ENCODE data around the gene PLCB4. TPM values are rescaled to one million over a fixed set of nuclear protein-coding genes. Genes with fewer than 3 reads are reported as not detected.

The PLCB4 gene
- total and polyA plus RNA-seq, 2 experiments from 2014 or later: 6.5 to 16.1 TPM

DNA sequence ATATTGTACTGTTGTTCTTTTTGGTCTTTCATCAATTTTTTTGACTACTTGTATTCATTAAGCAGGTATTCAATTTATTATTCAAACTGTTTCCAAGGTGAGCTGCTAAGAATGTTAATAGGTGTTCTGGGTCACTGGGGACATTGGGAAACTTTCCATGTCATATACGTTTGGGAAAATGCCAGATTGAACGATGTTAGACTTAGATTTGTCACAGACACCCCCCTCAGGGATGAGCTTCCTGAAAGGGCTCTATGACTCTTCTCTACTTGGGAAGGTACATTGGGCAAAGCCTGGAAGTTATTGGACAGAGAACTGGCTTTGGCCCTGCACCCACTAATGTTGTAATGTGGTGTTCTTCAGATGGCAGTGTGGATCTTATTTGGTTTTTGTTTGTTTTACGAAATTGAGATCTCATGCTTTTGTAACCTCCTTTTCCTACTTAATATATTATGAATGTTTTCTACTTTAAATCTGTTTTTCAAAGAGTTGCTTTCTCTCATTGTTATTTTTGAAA, 42.1 kb downstream of the PLCB4 start:
- H3K4me2 ChIP-seq: no peak overlapping the region
- no peak for DNase-seq (ENCODE audit: low spot score)
- no peaks in the 10 kb centered on the region for H3K36me3 ChIP-seq (ENCODE audit: insufficient read depth)
- no peak overlapping the region for H3K27ac ChIP-seq (ENCODE audit: low read depth)
- H3F3A ChIP-seq (replicated peaks; ENCODE audit: low read depth): no peaks in the 10 kb centered on the region
- no peak overlapping the region for H2AFZ ChIP-seq
- Mint-ChIP-seq H3K9me3 (no peaks in the 10 kb centered on the region), H3K27ac (no peak overlapping the region), H3K4me1 (peaks cover 2% of the 10 kb centered on the region; the same call in 1 of the 3 replicates), H3K27me3 (ENCODE audit: insufficient read depth, low read depth, poor library complexity) (no peaks in the 10 kb centered on the region), H3K4me3 (no peak overlapping the region), H3K36me3 (ENCODE audit: low read depth) (no peaks in the 10 kb centered on the region)
- H3K79me2 ChIP-seq (replicated peaks; ENCODE audit: insufficient read depth): no peaks in the 10 kb centered on the region; the same call in 1 of the 2 replicates
- no peaks in the 10 kb centered on the region; the same call in 1 of the 2 replicates for H3K9me2 ChIP-seq (ENCODE audit: insufficient read depth)
- H4K20me1 ChIP-seq (replicated peaks; ENCODE audit: insufficient read depth): no peaks in the 10 kb centered on the region
- TF ChIP-seq STAT1 (IDR thresholded peaks at IDR 0.05; ENCODE audit: unreplicated experiment) (no peak), ZNF114 (CRISPR knock-in tag; IDR thresholded peaks at IDR 0.05) (no peak), NANOG (IDR thresholded peaks at IDR 0.05; ENCODE audit: borderline replicate concordance) (no peak), POLR2AphosphoS5 (IDR thresholded peaks at IDR 0.05; ENCODE audit: low read depth) (no peak), EZH2 (IDR thresholded peaks at IDR 0.05; ENCODE audit: low read depth, unreplicated experiment) (no peak), ZNF331 (CRISPR knock-in tag; IDR thresholded peaks at IDR 0.05; ENCODE audit: low read depth) (no peak), EZH2phosphoT487 (IDR thresholded peaks at IDR 0.05; ENCODE audit: unreplicated experiment) (no peak), CREB1 (CRISPR knock-in tag; IDR thresholded peaks at IDR 0.05; ENCODE audit: low read depth) (no peak), JUNB (IDR thresholded peaks at IDR 0.05; ENCODE audit: unreplicated experiment) (no peak)
- TF ChIP-seq, protein P1, sequence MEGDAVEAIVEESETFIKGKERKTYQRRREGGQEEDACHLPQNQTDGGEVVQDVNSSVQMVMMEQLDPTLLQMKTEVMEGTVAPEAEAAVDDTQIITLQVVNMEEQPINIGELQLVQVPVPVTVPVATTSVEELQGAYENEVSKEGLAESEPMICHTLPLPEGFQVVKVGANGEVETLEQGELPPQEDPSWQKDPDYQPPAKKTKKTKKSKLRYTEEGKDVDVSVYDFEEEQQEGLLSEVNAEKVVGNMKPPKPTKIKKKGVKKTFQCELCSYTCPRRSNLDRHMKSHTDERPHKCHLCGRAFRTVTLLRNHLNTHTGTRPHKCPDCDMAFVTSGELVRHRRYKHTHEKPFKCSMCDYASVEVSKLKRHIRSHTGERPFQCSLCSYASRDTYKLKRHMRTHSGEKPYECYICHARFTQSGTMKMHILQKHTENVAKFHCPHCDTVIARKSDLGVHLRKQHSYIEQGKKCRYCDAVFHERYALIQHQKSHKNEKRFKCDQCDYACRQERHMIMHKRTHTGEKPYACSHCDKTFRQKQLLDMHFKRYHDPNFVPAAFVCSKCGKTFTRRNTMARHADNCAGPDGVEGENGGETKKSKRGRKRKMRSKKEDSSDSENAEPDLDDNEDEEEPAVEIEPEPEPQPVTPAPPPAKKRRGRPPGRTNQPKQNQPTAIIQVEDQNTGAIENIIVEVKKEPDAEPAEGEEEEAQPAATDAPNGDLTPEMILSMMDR (conservative IDR thresholded peaks at IDR 0.05; ENCODE audit: low read depth in 2 of 2): no peak
- TF ChIP-seq, protein P2, sequence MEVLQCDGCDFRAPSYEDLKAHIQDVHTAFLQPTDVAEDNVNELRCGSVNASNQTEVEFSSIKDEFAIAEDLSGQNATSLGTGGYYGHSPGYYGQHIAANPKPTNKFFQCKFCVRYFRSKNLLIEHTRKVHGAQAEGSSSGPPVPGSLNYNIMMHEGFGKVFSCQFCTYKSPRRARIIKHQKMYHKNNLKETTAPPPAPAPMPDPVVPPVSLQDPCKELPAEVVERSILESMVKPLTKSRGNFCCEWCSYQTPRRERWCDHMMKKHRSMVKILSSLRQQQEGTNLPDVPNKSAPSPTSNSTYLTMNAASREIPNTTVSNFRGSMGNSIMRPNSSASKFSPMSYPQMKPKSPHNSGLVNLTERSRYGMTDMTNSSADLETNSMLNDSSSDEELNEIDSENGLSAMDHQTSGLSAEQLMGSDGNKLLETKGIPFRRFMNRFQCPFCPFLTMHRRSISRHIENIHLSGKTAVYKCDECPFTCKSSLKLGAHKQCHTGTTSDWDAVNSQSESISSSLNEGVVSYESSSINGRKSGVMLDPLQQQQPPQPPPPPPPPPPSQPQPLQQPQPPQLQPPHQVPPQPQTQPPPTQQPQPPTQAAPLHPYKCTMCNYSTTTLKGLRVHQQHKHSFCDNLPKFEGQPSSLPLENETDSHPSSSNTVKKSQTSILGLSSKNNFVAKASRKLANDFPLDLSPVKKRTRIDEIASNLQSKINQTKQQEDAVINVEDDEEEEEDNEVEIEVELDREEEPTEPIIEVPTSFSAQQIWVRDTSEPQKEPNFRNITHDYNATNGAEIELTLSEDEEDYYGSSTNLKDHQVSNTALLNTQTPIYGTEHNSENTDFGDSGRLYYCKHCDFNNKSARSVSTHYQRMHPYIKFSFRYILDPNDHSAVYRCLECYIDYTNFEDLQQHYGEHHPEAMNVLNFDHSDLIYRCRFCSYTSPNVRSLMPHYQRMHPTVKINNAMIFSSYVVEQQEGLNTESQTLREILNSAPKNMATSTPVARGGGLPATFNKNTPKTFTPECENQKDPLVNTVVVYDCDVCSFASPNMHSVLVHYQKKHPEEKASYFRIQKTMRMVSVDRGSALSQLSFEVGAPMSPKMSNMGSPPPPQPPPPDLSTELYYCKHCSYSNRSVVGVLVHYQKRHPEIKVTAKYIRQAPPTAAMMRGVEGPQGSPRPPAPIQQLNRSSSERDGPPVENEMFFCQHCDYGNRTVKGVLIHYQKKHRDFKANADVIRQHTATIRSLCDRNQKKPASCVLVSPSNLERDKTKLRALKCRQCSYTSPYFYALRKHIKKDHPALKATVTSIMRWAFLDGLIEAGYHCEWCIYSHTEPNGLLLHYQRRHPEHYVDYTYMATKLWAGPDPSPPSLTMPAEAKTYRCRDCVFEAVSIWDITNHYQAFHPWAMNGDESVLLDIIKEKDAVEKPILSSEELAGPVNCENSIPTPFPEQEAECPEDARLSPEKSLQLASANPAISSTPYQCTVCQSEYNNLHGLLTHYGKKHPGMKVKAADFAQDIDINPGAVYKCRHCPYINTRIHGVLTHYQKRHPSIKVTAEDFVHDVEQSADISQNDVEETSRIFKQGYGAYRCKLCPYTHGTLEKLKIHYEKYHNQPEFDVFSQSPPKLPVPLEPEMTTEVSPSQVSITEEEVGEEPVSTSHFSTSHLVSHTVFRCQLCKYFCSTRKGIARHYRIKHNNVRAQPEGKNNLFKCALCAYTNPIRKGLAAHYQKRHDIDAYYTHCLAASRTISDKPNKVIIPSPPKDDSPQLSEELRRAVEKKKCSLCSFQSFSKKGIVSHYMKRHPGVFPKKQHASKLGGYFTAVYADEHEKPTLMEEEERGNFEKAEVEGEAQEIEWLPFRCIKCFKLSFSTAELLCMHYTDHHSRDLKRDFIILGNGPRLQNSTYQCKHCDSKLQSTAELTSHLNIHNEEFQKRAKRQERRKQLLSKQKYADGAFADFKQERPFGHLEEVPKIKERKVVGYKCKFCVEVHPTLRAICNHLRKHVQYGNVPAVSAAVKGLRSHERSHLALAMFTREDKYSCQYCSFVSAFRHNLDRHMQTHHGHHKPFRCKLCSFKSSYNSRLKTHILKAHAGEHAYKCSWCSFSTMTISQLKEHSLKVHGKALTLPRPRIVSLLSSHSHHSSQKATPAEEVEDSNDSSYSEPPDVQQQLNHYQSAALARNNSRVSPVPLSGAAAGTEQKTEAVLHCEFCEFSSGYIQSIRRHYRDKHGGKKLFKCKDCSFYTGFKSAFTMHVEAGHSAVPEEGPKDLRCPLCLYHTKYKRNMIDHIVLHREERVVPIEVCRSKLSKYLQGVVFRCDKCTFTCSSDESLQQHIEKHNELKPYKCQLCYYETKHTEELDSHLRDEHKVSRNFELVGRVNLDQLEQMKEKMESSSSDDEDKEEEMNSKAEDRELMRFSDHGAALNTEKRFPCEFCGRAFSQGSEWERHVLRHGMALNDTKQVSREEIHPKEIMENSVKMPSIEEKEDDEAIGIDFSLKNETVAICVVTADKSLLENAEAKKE (CRISPR knock-in tag; IDR thresholded peaks at IDR 0.05): no peak
- TF ChIP-seq, protein P3, sequence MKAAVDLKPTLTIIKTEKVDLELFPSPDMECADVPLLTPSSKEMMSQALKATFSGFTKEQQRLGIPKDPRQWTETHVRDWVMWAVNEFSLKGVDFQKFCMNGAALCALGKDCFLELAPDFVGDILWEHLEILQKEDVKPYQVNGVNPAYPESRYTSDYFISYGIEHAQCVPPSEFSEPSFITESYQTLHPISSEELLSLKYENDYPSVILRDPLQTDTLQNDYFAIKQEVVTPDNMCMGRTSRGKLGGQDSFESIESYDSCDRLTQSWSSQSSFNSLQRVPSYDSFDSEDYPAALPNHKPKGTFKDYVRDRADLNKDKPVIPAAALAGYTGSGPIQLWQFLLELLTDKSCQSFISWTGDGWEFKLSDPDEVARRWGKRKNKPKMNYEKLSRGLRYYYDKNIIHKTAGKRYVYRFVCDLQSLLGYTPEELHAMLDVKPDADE (IDR thresholded peaks at IDR 0.05): no peak
- TF ChIP-seq, protein P4, sequence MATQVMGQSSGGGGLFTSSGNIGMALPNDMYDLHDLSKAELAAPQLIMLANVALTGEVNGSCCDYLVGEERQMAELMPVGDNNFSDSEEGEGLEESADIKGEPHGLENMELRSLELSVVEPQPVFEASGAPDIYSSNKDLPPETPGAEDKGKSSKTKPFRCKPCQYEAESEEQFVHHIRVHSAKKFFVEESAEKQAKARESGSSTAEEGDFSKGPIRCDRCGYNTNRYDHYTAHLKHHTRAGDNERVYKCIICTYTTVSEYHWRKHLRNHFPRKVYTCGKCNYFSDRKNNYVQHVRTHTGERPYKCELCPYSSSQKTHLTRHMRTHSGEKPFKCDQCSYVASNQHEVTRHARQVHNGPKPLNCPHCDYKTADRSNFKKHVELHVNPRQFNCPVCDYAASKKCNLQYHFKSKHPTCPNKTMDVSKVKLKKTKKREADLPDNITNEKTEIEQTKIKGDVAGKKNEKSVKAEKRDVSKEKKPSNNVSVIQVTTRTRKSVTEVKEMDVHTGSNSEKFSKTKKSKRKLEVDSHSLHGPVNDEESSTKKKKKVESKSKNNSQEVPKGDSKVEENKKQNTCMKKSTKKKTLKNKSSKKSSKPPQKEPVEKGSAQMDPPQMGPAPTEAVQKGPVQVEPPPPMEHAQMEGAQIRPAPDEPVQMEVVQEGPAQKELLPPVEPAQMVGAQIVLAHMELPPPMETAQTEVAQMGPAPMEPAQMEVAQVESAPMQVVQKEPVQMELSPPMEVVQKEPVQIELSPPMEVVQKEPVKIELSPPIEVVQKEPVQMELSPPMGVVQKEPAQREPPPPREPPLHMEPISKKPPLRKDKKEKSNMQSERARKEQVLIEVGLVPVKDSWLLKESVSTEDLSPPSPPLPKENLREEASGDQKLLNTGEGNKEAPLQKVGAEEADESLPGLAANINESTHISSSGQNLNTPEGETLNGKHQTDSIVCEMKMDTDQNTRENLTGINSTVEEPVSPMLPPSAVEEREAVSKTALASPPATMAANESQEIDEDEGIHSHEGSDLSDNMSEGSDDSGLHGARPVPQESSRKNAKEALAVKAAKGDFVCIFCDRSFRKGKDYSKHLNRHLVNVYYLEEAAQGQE (IDR thresholded peaks at IDR 0.05; ENCODE audit: unreplicated experiment): no peak
- ATAC-seq: no peak
- no peaks in the 10 kb centered on the region for H3K27me3 ChIP-seq (ENCODE audit: insufficient read depth)
- H3K4me3 ChIP-seq: no peak overlapping the region
- no peaks in the 10 kb centered on the region for H3K4me1 ChIP-seq (ENCODE audit: insufficient read depth)

All from GM23338 (cell line).